HG03066 (cell line): Measurements from ENCODE around the gene CBX1.
"Not testable (repeated sequence)": the region's sequence is repeated elsewhere in the genome, so short reads cannot be mapped to it uniquely, and the experiment has no call there.

Experiments used
- ATAC-seq: cut with Tn5 transposase; IDR thresholded peaks from one replicate; pipeline ENCODE4 v1.9.1; 2021; ENCODE audit warnings: low read depth; ENCODE audit not compliant: unreplicated experiment

CBX1 gene

DNA sequence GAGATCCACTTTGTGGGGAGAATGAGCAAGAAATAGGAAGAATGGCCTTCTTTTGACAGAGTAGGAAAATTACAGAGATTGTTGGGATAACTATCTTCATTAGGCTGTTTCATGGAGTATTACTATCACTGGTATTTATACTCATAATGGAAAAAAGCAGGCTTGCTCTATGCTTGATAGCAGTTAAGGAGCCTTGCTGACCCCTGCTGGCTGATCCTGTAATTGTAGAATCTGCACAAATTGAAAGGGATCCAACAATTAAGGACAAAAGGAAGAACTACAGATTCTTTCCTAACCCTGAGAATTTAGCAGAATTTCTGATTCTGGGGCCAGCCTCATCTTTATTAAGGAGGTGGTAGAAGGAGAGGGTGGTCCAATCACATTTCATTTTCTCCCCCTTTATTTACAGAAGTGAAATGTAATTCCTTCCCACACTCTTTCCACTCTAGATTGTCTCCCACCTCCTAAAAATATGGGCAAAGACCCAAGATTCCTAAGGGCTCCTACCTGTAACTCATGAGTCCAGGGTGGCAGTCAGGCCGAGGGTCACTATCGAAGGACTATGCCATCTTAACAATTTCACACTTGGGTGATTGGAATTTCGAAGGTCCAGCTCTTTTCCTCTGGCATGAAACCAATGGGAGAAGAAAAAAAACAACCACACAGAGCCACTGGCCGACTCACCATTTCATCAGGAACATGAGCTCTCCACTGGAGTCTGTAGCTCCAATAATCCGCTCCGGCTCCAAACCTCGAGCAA is 26.8 kb downstream of the CBX1 start:
- no peak for ATAC-seq

DNA sequence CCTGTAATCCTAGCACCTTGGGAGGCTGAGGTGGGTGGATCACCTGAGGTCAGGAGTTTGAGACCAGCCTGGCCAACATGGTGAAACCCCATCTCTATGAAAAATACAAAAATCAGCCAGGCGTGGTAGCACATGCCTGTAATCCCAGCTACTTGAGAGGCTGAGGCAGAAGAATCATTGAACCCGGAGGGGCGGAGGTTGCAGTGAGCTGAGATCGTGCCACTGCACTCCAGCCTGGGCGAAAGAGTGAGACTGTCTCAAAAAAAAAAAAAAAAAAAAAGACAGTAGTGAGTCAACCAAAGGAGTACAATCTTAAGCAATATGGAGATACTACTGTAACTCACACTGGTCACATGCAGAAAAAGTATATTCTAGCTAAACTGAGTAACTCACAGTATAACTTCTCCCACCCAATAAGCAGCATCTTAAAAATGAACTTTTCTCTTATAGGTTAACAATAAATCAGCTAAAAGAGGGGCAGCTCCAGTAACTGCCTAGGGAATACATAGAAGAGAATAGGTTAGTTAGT is 27.6 kb downstream of the CBX1 start:
- ATAC-seq, result not testable (repeated sequence)

DNA sequence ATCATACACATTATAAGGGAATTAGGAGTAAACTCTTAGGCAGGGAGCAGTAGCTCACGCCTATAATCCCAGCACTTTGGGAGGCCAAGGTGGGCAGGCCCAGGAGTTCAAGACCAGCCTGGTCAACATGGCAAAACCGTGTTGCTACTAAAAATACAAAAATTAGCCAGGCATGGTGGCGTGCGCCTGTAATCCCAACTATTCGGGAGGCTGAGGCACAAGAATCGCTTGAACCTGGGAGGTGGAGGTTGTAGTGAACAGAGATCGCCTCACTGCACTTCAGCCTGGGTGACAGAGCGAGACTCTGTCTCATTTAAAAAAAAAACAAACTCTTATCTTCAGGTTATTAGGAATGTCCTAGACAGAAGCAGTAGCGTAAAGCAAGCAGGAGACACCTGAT is 28.5 kb downstream of the CBX1 start:
- ATAC-seq, result not testable (repeated sequence)

DNA sequence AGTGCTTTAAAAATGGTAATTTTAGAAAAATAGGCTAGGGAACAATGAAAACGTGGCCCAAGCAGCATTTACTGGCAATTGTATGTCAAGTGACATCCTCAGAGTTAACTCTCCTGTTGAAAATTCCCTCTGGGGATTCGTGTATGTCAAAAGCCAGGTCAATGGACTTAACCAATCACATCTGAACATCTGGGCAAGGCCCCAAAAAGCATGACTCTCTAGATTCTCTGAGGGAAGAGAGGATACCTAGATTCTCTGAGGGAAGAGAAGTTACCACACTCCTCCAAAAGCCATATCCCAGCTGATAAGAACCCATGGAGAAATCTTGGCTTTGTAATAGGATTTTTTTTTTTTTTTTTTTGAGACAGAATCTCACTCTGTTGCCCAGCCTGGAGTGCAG is 29.6 kb downstream of the CBX1 start:
- no peak for ATAC-seq

DNA sequence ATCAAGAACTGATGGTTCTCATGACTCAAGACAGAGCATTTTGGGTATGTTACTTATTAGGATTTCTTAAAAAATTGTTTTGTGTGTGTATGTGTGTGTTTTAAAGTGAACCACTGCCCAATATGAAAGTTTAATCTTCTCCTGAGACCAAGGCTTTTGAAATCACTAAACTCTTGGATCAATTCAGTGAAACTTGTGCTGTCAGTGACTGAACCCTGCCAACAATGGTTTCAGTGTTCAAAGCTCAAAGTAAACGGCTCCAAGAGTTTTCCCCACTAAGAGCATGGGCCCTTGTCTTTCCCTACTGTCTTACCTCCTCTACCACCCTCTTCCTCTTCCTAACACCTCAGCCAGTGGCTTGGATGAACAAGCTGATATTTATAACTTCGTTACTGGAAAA is 31.1 kb downstream of the CBX1 start:
- ATAC-seq, result no peak

DNA sequence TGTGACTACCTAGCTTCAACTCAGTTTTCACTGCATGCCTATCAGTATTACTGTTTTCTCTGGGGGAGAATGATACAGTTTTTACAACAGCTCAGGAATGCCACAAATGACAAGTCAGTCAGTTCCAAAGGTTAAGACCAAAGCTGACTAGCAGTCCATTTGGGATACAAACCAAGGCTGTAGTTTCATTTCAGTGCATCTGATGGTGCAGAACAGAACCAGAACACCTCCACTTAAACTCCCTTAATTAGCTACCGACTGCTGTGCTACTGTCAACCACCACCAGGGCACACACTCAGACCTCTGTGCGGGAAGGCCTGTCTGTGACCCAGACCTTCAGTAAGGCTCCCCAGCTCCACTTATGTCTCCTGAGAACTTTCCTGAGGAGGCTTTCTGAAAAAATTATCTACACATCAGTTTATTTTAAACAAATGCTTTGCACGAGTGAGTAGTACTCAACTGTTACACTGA is 32.8 kb downstream of the CBX1 start:
- no peak for ATAC-seq

DNA sequence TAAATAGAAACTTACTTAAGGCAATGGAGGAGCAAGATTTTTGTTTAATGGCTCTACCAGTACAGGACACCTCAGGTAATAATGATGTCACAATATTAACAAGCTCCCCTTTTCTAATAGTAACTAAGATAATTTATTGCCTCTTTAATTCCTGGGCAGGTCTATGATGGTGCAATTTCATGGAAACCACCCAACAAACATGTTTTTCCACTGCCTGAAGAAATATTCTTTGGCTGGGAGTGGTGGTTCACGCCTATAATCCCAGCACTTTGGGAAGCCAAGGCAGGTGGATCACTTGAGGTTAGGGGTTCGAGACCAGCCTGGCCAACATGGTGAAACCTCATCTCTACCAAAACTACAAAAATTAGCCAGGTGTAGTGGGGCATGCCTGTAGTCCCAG is 33.5 kb downstream of the CBX1 start:
- ATAC-seq, result not testable (repeated sequence)

DNA sequence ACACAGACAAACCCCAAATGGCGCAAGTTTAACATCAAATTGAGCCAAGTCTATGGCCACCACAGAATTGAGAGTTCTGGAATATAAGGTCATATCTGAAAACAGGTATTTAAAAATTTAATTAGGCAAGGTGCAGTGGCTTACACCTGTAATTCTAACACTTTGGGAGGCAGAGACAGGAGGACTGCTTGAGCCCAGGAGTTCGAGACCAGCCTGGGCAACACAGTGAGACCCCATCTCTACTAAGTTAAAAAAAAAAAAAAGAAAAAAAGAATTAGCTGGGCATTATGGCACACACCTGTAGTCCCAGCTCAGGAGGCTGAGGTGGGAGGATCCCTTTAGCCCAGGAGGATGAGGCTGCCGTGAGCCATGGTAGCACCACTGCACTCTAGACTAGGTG is 34.0 kb downstream of the CBX1 start:
- no peak for ATAC-seq

DNA sequence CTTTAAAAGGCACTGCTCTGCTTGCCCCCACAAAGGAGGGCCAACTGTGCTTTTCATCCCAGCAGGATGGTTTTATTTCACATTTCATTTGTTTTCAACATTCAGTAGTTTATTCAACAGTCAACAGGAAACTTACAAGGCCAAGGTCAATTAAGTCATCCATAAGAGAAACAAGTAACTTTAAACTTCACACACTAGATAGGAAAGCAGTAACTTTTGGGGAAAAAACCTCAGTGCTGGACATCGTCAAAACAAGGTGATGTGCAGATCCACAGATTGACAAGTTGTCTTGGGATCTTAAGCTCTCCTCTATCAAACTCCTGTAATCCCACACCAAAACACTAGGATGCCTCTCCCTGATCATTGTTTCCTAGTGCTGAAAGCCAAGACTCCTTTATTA is 34.6 kb downstream of the CBX1 start:
- no peak for ATAC-seq

DNA sequence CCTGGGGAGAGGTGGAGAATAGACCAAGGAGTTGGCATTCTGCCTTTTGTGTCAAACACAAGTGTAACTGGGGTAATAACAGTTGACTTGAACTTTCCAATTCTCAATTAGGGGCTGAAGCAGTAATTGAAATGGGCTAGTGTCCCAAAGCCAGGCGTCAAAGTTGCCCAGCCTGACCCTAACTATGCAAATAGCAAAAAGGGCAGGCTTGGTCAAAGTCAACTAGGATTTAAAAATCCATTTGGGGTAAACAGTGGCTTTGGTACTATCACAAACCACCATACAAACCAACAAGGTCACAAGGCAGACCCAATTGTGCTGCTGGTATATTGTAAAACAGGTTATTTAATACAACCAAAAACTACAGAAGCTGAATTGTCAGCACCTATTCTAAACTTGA is 35.1 kb downstream of the CBX1 start:
- no peak for ATAC-seq

DNA sequence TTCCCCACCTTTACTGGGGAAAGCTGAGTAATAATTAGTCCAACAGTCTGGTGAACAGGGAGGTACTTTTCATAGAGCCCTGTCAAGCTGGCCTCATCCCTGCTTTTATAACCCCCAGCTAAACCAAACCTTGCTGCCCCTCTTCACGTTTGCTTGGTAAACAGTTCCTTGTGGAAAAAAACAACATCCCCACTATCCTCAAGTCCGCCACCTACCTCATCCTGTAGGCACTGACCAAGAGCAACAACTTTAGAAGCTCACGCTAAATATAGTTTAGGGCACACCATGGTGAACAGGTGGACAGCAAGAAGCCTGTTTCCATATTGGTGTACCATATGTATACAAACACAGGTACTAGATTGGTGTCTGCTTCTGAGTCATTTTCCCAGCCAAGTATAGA is 36.6 kb downstream of the CBX1 start:
- no peak for ATAC-seq

DNA sequence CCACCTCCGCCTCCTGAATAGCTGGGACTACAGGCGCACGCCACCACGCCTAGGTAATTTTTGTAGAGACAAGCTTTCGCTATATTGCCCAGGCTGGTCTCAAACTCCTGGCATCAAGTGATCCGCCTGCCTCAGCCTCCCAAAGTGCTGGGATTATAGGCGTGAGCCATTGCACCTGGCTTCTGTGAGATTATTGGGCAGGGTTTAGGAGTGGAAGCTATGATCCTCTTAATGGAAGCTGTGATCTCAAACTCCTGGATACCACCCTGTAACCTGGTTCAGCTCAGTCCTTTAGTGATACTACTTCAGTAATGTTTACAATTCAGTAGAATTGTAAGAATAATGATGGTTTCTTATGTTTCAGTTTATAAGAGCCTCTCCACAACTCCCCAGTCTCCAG is 39.0 kb downstream of the CBX1 start:
- ATAC-seq, result no peak

DNA sequence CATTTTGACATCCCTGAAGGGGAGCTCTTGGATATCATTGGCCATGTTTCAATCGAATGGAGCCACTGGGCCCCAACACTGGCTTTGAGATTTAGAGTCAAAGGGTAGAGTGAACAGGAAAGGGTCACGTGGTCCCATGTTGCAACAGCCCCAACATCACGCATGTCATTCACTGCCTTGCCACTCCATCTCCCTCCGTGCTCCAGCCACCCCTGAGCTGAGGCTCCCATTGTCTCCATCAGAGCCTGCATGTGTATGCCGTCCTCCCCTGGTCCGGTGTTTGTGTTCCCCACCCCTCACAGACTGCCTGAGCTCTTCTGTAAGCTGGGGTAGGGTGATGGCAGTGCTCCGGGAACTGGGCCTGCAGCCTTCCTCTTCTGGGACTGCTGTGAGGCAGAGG is 41.0 kb downstream of the CBX1 start:
- no peak for ATAC-seq

DNA sequence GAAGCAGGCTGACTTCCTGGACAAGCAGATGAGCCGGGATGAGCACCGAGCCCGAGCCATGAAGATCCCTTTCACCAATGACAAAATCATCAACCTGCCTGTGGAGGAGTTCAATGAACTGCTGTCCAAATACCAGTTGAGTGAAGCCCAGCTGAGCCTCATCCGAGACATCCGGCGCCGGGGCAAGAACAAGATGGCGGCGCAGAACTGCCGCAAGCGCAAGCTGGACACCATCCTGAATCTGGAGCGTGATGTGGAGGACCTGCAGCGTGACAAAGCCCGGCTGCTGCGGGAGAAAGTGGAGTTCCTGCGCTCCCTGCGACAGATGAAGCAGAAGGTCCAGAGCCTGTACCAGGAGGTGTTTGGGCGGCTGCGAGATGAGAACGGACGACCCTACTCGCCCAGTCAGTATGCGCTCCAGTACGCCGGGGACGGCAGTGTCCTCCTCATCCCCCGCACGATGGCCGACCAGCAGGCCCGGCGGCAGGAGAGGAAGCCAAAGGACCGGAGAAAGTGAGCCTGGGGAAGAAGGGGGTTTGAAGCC is 42.1 kb downstream of the CBX1 start:
- ATAC-seq, result no peak

DNA sequence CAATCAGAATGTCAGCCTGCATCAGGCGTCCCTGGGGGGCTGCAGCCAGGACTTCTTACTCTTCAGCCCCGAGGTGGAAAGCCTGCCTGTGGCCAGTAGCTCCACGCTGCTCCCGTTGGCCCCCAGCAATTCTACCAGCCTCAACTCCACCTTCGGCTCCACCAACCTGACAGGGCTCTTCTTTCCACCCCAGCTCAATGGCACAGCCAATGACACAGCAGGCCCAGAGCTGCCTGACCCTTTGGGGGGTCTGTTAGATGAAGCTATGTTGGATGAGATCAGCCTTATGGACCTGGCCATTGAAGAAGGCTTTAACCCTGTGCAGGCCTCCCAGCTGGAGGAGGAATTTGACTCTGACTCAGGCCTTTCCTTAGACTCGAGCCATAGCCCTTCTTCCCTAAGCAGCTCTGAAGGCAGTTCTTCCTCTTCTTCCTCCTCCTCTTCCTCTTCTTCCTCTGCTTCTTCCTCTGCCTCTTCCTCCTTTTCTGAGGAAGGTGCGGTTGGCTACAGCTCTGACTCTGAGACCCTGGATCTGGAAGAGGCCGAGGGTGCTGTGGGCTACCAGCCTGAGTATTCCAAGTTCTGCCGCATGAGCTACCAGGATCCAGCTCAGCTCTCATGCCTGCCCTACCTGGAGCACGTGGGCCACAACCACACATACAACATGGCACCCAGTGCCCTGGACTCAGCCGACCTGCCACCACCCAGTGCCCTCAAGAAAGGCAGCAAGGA is 42.7 kb downstream of the CBX1 start:
- ATAC-seq, result no peak

DNA sequence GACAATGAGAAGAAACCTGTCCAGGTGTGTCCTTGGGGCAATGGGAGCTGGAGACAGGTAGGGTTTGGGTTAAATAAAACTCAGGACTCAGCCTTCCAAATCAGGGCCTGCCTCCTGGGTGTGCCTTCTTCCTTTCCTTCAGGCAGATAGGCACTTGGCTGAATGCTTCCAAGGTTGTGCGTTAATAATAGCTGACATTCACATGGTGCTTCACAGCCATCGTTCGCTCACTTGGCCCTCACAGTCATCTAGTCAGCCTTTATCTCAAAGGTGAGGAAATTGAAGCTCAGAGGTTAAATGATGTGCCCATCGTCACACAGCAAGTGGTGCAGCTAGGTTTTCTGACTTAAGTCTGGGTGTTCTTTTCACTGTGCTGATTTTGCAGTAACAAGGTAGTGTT is 43.7 kb downstream of the CBX1 start:
- ATAC-seq, result no peak

DNA sequence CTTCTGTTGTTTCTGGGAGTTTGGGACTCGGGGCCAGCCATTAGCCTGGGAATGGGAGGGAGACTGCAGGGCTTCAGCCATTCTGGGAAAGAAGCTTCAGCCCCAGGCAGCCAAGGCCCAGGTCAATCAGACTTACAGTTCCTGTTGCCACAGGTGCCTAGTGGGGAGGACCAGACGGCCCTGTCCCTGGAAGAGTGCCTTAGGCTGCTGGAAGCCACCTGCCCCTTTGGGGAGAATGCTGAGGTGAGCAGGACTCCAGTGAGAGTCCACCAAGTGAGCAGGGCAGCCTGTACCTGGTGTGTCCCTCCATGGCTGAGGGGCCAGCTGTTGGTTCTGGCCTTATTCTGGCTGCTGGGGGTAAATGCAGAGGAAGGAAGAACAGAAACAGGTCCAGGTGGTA is 44.4 kb downstream of the CBX1 start:
- no peak for ATAC-seq

DNA sequence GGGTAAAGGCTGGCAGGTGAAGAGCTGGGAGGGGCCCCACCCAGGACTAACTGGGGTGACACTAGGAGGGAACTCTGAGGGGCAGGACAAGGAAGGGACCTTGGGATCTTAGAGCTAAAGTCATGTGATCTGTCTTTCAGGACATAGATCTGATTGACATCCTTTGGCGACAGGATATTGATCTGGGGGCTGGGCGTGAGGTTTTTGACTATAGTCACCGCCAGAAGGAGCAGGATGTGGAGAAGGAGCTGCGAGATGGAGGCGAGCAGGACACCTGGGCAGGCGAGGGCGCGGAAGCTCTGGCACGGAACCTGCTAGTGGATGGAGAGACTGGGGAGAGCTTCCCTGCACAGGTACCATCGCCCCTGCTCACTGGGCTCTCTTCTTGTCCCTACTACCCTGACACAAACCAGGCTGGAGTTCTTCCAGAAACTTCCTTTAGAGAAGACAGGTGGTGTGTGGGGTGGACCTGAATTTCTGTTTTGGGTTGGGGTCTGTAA is 45.0 kb downstream of the CBX1 start:
- no peak for ATAC-seq

DNA sequence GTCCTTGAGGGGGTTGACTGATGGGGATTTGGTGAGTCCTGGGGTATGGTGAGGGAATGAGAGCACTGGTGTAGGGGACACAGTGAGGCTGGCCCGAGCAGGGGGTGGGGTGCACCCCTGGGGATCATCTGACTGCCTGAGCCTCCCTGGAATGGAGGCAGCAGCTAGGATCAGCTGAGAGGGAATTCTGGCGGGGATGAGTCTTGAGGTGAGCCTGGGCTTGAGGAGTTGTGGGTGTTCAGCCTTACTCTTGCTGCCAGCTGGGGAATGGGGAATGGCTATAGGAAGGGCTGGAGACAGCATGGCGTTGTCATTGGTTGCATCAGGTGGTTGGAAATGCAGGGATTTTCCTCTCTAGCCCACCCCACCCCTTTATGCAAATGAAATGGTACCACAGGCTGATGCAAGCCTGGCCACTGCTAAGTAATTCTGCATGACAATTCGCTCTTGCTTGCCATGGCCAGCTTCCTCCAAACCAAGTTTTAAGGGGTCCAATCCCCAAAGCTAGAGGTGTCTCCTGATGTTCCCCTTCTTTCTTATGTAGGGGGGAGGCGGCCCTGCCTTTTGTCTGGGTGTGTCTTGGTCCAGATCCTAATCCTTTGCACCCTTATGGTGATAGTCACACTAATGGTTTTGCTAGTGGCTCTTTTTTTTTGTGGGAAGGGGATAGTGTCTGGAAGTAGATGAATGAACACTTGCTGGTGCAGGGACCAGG is 45.6 kb downstream of the CBX1 start:
- ATAC-seq, result no peak

DNA sequence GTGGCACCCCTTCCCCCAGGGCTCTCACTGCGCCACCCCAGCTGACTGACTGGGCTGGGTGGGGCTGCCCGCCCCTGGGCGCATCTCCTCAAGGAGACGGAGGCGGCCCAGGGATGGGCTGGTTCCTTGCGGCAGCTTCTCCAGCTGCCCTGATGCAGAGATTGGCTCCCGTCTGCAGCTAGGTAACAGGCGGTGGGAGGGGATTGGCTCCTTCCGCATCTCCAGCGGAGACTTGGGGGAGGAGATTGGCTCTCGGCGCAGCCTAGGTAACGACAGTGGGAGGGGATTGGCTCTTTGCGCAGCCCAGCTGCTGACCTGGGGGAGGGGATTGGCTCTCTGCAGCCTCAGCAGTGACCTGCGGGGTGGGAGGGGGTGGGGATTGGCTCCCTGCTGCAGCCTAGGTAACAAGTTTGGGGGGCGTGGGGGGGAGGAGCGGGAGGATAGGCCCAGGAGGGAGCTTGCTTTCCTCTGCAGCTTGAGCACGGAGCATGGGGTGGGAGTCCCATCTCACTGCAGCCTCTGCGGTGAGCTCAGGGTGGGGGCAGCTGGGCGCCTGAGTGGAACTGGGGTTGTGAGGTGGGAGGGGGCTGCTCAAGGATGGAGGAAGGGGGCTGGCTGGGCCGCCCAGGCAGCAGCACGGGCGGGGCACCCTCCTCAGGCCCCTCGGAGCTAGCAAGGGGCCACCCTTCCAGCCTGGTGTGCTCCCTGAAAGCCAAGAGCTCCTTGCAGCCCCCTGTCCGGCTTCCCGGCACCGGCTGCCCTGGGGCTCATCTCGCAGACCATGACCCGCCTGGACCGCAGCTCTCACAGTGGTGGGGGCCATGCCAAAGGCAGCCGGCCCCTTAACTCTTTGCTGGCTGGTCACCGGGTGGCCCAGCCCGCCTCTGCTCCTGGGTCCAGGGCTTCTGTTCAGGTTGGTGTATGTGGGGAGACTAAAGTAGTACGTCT is 46.8 kb downstream of the CBX1 start:
- ATAC-seq, result no peak
